ENCODE data around the gene CXCL17. TPM values are rescaled to one million over a fixed set of nuclear protein-coding genes. Genes with fewer than 3 reads are reported as not detected.

CXCL17 gene
- total RNA-seq, 6 experiments from 2014 or later, result not detected

GRCh38 chr19:42396381-42397262 lies 46.1 kb downstream of the CXCL17 start:
- Mint-ChIP-seq H3K36me3 (ENCODE audit: low read depth) (peaks cover 5% of the 10 kb centered on the region; the same call in 1 of the 2 replicates), H3K27me3 (ENCODE audit: insufficient read depth) (peaks cover 2% of the 10 kb centered on the region; the same call in 1 of the 2 replicates), H3K4me1 (ENCODE audit: low read depth) (peaks cover 48% of the 10 kb centered on the region), H3K4me3 (peak overlapping the region; percentile 91), H3K27ac (peak overlapping the region; percentile 98), H3K9me3 (no peaks in the 10 kb centered on the region)
- TF ChIP-seq CTCF (IDR thresholded peaks at IDR 0.05), result no peak
- DNase-seq, result peak; percentile 100

- Mint-ChIP-seq H3K27me3 (ENCODE audit: insufficient read depth) (peaks cover 14% of the 10 kb centered on the region), H3K27ac (no peak overlapping the region; the same call in 1 of the 2 replicates), H3K4me3 (no peak overlapping the region), H3K9me3 (no peaks in the 10 kb centered on the region), H3K36me3 (ENCODE audit: low read depth) (no peaks in the 10 kb centered on the region), H3K4me1 (ENCODE audit: low read depth) (peaks cover 36% of the 10 kb centered on the region)
- no peak for TF ChIP-seq CTCF (IDR thresholded peaks at IDR 0.05)
- DNase-seq, result no peak
Measured at GRCh38 chr19:42394751-42395150, 48.0 kb downstream of the CXCL17 start.

- Mint-ChIP-seq H3K27ac (no peak overlapping the region), H3K27me3 (ENCODE audit: insufficient read depth) (peaks cover 20% of the 10 kb centered on the region), H3K4me1 (ENCODE audit: low read depth) (peaks cover 13% of the 10 kb centered on the region), H3K9me3 (no peaks in the 10 kb centered on the region), H3K4me3 (no peak overlapping the region), H3K36me3 (ENCODE audit: low read depth) (no peaks in the 10 kb centered on the region)
- no peak for DNase-seq
- no peak for TF ChIP-seq CTCF (IDR thresholded peaks at IDR 0.05)
Measured at GRCh38 chr19:42392165-42392564, 50.6 kb downstream of the CXCL17 start.

GRCh38 chr19:42389899-42390298 lies 52.8 kb downstream of the CXCL17 start, which contains the start of gene CNFN:
Gene CNFN, minus strand, starts transcription at chr19:42390297. Its CDS starts 1,260 bp downstream, at chr19:42389037.
- H3K27ac Mint-ChIP-seq, result no peak within 1 kb of the TSS
- no peak for DNase-seq
- H3K27me3 Mint-ChIP-seq (ENCODE audit: insufficient read depth), result peaks cover 23% of the 10 kb centered on the region
- no peak within 1 kb of the TSS for H3K4me3 Mint-ChIP-seq
- peaks cover 7% of the 10 kb centered on the region for H3K4me1 Mint-ChIP-seq (ENCODE audit: low read depth)
- no peaks in the 10 kb centered on the region for H3K36me3 Mint-ChIP-seq (ENCODE audit: low read depth)
- no peak for TF ChIP-seq CTCF (IDR thresholded peaks at IDR 0.05)
- no peaks in the 10 kb centered on the region for H3K9me3 Mint-ChIP-seq

- TF ChIP-seq CTCF (IDR thresholded peaks at IDR 0.05), result no peak
- peaks cover 7% of the 10 kb centered on the region for H3K4me1 Mint-ChIP-seq (ENCODE audit: low read depth)
Measured at GRCh38 chr19:42388851-42389489, 53.8 kb downstream of the CXCL17 start.

More at GRCh38 chr19:42388851-42389489, 53.8 kb downstream of the CXCL17 start:
- Mint-ChIP-seq H3K27ac (no peak overlapping the region), H3K36me3 (ENCODE audit: low read depth) (no peaks in the 10 kb centered on the region), H3K27me3 (ENCODE audit: insufficient read depth) (peaks cover 23% of the 10 kb centered on the region), H3K4me3 (no peak overlapping the region), H3K9me3 (no peaks in the 10 kb centered on the region)
- no peak for DNase-seq

All from HFFc6 (cell line).